WTC11 (cell line): ENCODE results near the gene RASAL2.

Source experiments
- ATF1 ChIP-seq: sonication (generic); formaldehyde crosslinking; IDR thresholded peaks from 2 replicates; pipeline ENCODE4 v1.8.1; 2023; ENCODE audit warnings: mild to moderate bottlenecking, moderate library complexity, missing genetic modification reagents
- JAZF1 ChIP-seq: fragments of 250-450 bp; sonication (Bioruptor Pico); IDR thresholded peaks from 2 replicates; pipeline ENCODE4 v1.9.0; 2021; ENCODE audit warnings: moderate library complexity, mild to moderate bottlenecking, inconsistent platforms
- SP1 ChIP-seq: sonication (generic); formaldehyde crosslinking; conservative IDR thresholded peaks from 2 replicates; pipeline ENCODE4 v1.8.1; 2022; ENCODE audit warnings: missing genetic modification reagents
- TF ChIP-seq, protein P1 (sequence below): fragments of 200-600 bp; IDR thresholded peaks from 2 replicates; pipeline ENCODE4 v1.8.0; 2022; ENCODE audit warnings: antibody characterized with exemption
- TF ChIP-seq, protein P2 (sequence below): sonication (generic); formaldehyde crosslinking; IDR thresholded peaks from 2 replicates; pipeline ENCODE4 v1.8.1; 2023; ENCODE audit warnings: mild to moderate bottlenecking, missing genetic modification reagents, moderate library complexity
- TF ChIP-seq, protein P3 (sequence below): sonication (generic); formaldehyde crosslinking; IDR thresholded peaks from 2 replicates; pipeline ENCODE4 v1.8.0; 2022; ENCODE audit warnings: mild to moderate bottlenecking, missing genetic modification reagents
- TF ChIP-seq, protein P4 (sequence below): sonication (generic); formaldehyde crosslinking; IDR thresholded peaks from 2 replicates; pipeline ENCODE4 v1.8.0; 2022; ENCODE audit warnings: mild to moderate bottlenecking, missing genetic modification reagents

DNA sequence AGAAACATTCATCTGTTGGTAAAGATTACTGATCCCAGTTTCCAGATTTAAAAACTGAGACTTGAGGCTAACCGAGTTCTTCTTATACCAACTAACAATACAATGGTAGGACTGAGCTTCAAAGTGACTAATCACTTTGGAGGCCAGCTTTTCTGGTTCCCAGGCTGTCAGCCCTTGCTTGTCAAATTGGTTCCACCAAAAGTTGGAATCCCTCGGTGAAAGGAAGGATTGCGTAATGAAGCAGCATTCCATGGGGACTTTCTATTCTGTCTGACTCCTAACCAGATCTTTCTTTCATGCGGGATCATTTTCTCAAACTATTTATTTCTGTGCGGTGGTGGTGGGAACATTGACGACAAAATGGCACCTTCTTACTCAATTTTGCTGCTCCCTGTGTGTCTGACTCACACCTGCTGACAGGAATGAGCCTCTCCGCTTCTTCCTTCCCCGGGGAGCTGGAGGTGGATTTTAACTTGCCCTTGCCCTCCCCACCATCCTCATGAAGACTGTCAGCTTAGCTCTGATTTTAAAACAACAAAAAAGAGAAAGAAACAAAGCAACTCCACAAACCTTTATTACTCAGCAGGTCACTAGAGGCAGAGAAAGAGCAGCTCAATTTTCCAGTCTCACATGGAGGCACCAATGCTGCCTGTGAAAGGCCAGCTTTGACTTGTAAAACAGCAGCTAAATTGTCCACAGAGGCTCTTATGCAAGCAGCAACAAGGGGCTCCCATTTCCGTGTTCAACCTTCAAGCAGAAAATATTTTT lies 32.9 kb upstream of the RASAL2 start:
- TF ChIP-seq, protein P1, sequence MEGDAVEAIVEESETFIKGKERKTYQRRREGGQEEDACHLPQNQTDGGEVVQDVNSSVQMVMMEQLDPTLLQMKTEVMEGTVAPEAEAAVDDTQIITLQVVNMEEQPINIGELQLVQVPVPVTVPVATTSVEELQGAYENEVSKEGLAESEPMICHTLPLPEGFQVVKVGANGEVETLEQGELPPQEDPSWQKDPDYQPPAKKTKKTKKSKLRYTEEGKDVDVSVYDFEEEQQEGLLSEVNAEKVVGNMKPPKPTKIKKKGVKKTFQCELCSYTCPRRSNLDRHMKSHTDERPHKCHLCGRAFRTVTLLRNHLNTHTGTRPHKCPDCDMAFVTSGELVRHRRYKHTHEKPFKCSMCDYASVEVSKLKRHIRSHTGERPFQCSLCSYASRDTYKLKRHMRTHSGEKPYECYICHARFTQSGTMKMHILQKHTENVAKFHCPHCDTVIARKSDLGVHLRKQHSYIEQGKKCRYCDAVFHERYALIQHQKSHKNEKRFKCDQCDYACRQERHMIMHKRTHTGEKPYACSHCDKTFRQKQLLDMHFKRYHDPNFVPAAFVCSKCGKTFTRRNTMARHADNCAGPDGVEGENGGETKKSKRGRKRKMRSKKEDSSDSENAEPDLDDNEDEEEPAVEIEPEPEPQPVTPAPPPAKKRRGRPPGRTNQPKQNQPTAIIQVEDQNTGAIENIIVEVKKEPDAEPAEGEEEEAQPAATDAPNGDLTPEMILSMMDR = no peak
- no peak for TF ChIP-seq SP1 (CRISPR knock-in tag)
- TF ChIP-seq, protein P2, sequence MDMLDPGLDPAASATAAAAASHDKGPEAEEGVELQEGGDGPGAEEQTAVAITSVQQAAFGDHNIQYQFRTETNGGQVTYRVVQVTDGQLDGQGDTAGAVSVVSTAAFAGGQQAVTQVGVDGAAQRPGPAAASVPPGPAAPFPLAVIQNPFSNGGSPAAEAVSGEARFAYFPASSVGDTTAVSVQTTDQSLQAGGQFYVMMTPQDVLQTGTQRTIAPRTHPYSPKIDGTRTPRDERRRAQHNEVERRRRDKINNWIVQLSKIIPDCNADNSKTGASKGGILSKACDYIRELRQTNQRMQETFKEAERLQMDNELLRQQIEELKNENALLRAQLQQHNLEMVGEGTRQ = no peak
- TF ChIP-seq ATF1 (CRISPR knock-in tag) = no peak
- TF ChIP-seq, protein P3, sequence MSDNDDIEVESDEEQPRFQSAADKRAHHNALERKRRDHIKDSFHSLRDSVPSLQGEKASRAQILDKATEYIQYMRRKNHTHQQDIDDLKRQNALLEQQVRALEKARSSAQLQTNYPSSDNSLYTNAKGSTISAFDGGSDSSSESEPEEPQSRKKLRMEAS (CRISPR knock-in tag) = no peak
- TF ChIP-seq, protein P4, sequence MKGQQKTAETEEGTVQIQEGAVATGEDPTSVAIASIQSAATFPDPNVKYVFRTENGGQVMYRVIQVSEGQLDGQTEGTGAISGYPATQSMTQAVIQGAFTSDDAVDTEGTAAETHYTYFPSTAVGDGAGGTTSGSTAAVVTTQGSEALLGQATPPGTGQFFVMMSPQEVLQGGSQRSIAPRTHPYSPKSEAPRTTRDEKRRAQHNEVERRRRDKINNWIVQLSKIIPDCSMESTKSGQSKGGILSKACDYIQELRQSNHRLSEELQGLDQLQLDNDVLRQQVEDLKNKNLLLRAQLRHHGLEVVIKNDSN (CRISPR knock-in tag) = no peak
- no peak for TF ChIP-seq JAZF1 (CRISPR knock-in tag)
